Transverse colon (tissue), 4 donors: Measurements from ENCODE around the gene FGF2. TPM values are rescaled to one million over a fixed set of nuclear protein-coding genes. Genes with fewer than 3 reads are reported as not detected.

Experiments
- DNase-seq: peaks from one replicate; pipeline ENCODE4 v3.0.0-alpha.2; 2019
- H3K27ac ChIP-seq, 4 donors: fragments of 200-600 bp; sonication (generic); 2 replicates each; pipeline ENCODE4 v1.5.1; 2016 to 2018; ENCODE audit warnings: inconsistent platforms in 4 of 4
- H3K27me3 ChIP-seq: fragments of 200-600 bp; sonication (generic); 2 replicates; pipeline ENCODE4 v1.5.1; 2017; ENCODE audit warnings: inconsistent platforms
- H3K36me3 ChIP-seq, 4 donors: fragments of 200-600 bp; sonication (generic); 2 replicates each; pipeline ENCODE4 v1.5.1; 2017 to 2019; ENCODE audit warnings: inconsistent platforms in 4 of 4
- H3K4me1 ChIP-seq, 4 donors: fragments of 200-600 bp; sonication (generic); 2 replicates each; pipeline ENCODE4 v1.5.1; 2017 to 2020; ENCODE audit warnings: inconsistent platforms in 4 of 4
- H3K4me3 ChIP-seq, 4 donors: fragments of 200-600 bp; sonication (generic); 1 replicate in 1 of 4; 2 replicates in 3 of 4; pipeline versions ENCODE4 v1.5.1 to v1.6.1; 2017 to 2019; ENCODE audit warnings: inconsistent platforms in 4 of 4
- H3K9me3 ChIP-seq, 2 donors: fragments of 200-600 bp; sonication (generic); 2 replicates each; pipeline ENCODE4 v1.5.1; 2017 to 2019; ENCODE audit warnings: inconsistent platforms in 2 of 2
- CTCF ChIP-seq, 5 experiments: fragments of 200-600 bp in 3 of 5; fragments of 450-650 bp in 2 of 5; sonication (generic) in 3 of 5; IDR thresholded peaks; 1 replicate in 2 of 5; 2 replicates in 3 of 5; pipeline ENCODE4 v1.5.1; 2016 to 2017; ENCODE audit warnings: antibody characterized with exemption in 5 of 5, inconsistent platforms in 3 of 5, mild to moderate bottlenecking in 2 of 5, moderate library complexity in 1 of 5
- EP300 ChIP-seq: sonication (generic); formaldehyde crosslinking; IDR thresholded peaks from one replicate; pipeline ENCODE4 v1.6.1; 2017; ENCODE audit warnings: antibody characterized with exemption, low read depth
- POLR2A ChIP-seq: fragments of 450-650 bp; IDR thresholded peaks from one replicate; pipeline ENCODE4 v1.6.1; 2016; ENCODE audit warnings: antibody characterized with exemption, mild to moderate bottlenecking, moderate library complexity
- POLR2AphosphoS5 ChIP-seq, 3 donors: sonication (generic); formaldehyde crosslinking; IDR thresholded peaks; one replicate each; pipeline ENCODE4 v1.6.1; 2016; ENCODE audit warnings: antibody characterized with exemption in 3 of 3
- WGBS, 2 donors: methylation state at CpG; one replicate each; pipeline ENCODE4 v1.1.5; 2018; ENCODE audit warnings: low coverage in 1 of 2; 5-methylcytosine and 5-hydroxymethylcytosine counted together
- in situ Hi-C, 4 donors: fragments of 200-750 bp; cut with MboI; loops; one replicate each; pipeline versions ENCODE4 v1.15.0 to v1.15.1; 2017; ENCODE audit warnings: low sequenced_read_pairs in 3 of 4, low pct_ligation_motif_present in 1 of 4, low pct_unique_long_range_greater_than_20kb in 1 of 4
- intact Hi-C: fragments of 100-400 bp; cut with DNase I; formaldehyde crosslinking; loops from one replicate; pipeline ENCODE4 v1.15.1; 2023; ENCODE audit warnings: low total_unique reads
- total RNA-seq, 4 donors: library from RNA; depleted of rRNA; stranded (reverse); fragments of >200 nt; gene quantifications; one replicate each; pipeline ENCODE4 v1.1.0, GENCODE V29; 2016

FGF2 gene
- total RNA-seq, 4 donors from 2014 or later = 1.9 to 8.6 (median 5.8) TPM

- Histone ChIP-seq H3K27me3 (no peaks in the 10 kb centered on the region), H3K36me3 (no peaks in the 10 kb centered on the region), H3K27ac (no peak overlapping the region), H3K4me3 (no peak overlapping the region), H3K9me3 (no peaks in the 10 kb centered on the region), H3K4me1 (peaks cover 0 to 9% (median 2%) of the 10 kb centered on the region in 4 donors)
- DNase-seq = no peak
- intact Hi-C loops = no loop called here
- in situ Hi-C loops = loop anchor here in 3 of 4 donors (10.0 to 25.0 kb wide), 3 partner anchors 138 to 313 kb away; no protein-coding TSS in a partner anchor
- 72 to 80% methylated on average over 2 to 3 of the region's 3 CpGs for WGBS, 2 donors
- TF ChIP-seq CTCF (IDR thresholded peaks at IDR 0.05) (no peak), EP300 (no peak), POLR2A (no peak), POLR2AphosphoS5 (IDR thresholded peaks at IDR 0.05) (no peak)
These were observed 73.7 kb downstream of the FGF2 start for GRCh38 chr4:122900314-122900713.

GRCh38 chr4:122901247-122902010 lies 74.8 kb downstream of the FGF2 start:
- no peaks in the 10 kb centered on the region for H3K36me3 ChIP-seq
- H3K4me1 ChIP-seq = peaks cover 0 to 9% (median 2%) of the 10 kb centered on the region in 4 donors
- TF ChIP-seq CTCF (IDR thresholded peaks at IDR 0.05) (no peak), POLR2A (no peak), POLR2AphosphoS5 (IDR thresholded peaks at IDR 0.05) (no peak), EP300 (no peak)
- DNase-seq = no peak
- WGBS, 2 donors = 67 to 80% methylated on average over 2 of the region's 2 CpGs
- no peak overlapping the region for H3K4me3 ChIP-seq
- no peaks in the 10 kb centered on the region for H3K27me3 ChIP-seq
- no peaks in the 10 kb centered on the region for H3K9me3 ChIP-seq
- H3K27ac ChIP-seq = no peak overlapping the region
- intact Hi-C loops (no loop called here), in situ Hi-C loops (loop anchor here in 3 of 4 donors (10.0 to 25.0 kb wide), 3 partner anchors 139 to 314 kb away; no protein-coding TSS in a partner anchor)

GRCh38 chr4:122903766-122904288 lies 77.2 kb downstream of the FGF2 start:
- intact Hi-C loops = no loop called here
- Histone ChIP-seq H3K27me3 (no peaks in the 10 kb centered on the region), H3K4me3 (no peak overlapping the region), H3K27ac (no peak overlapping the region), H3K4me1 (no peaks in the 10 kb centered on the region), H3K9me3 (no peaks in the 10 kb centered on the region), H3K36me3 (no peaks in the 10 kb centered on the region)
- TF ChIP-seq POLR2A = no peak
- no peak for TF ChIP-seq CTCF (IDR thresholded peaks at IDR 0.05)
- no peak for TF ChIP-seq POLR2AphosphoS5 (IDR thresholded peaks at IDR 0.05)
- TF ChIP-seq EP300 = no peak
- in situ Hi-C loops = loop anchor here in 3 of 4 donors (10.0 to 25.0 kb wide), 3 partner anchors 142 to 317 kb away; no protein-coding TSS in a partner anchor
- no peak for DNase-seq

GRCh38 chr4:122906859-122907305 lies 80.3 kb downstream of the FGF2 start:
- H3K27ac ChIP-seq = no peak overlapping the region
- H3K4me3 ChIP-seq = no peak overlapping the region
- intact Hi-C loops (no loop called here), in situ Hi-C loops (loop anchor here in 3 of 4 donors (10.0 to 25.0 kb wide), 3 partner anchors 145 to 320 kb away; no protein-coding TSS in a partner anchor)
- H3K4me1 ChIP-seq = no peaks in the 10 kb centered on the region
- H3K9me3 ChIP-seq = no peaks in the 10 kb centered on the region
- H3K27me3 ChIP-seq = no peaks in the 10 kb centered on the region
- H3K36me3 ChIP-seq = no peaks in the 10 kb centered on the region
- 96 to 98% methylated on average over 7 of the region's 7 CpGs for WGBS, 2 donors
- no peak for DNase-seq
- TF ChIP-seq EP300 (no peak), CTCF (IDR thresholded peaks at IDR 0.05) (no peak), POLR2AphosphoS5 (IDR thresholded peaks at IDR 0.05) (no peak), POLR2A (no peak)
